GM12878 (cell line): ENCODE measurements around the gene RALGAPA2. TPM values are rescaled to one million over a fixed set of nuclear protein-coding genes. Genes with fewer than 3 reads are reported as not detected.

Source experiments
- ATAC-seq: fragments of 200-7000 bp; cut with Tn5 transposase; 3 replicates; pipeline ENCODE4 v1.9.1; 2020; ENCODE audit warnings: mild to moderate bottlenecking, moderate library complexity
- BruUV-seq: library from RNA; stranded (reverse); fragments of 400-500 nt; replicated peaks from 2 replicates; lab custom pipeline; 2021; lab: Mats Ljungman, UMichigan
- CTCF ChIA-PET: fragments of 300-600 bp; sonication (Branson Sonifier 250); formaldehyde crosslinking; extraction: SDS; loops from one replicate; lab custom pipeline; 2021; ENCODE audit warnings: inconsistent platforms; lab: Yijun Ruan, JAX
- POLR2A ChIA-PET: fragments of 350-600 bp; formaldehyde crosslinking; extraction: SDS; loops from one replicate; lab custom pipeline; 2021; ENCODE audit warnings: inconsistent platforms; lab: Charles Lee
- RAD21 ChIA-PET: fragments of 300-600 bp; sonication (Branson Sonifier 250); formaldehyde crosslinking; loops from one replicate; lab custom pipeline; 2023; ENCODE audit warnings: antibody characterized with exemption; ENCODE audit not compliant: unreplicated experiment; lab: Charles Lee
- SMC1A ChIA-PET: fragments of 300-600 bp; sonication (Branson Sonifier 250); formaldehyde crosslinking; loops from one replicate; lab custom pipeline; 2023; ENCODE audit not compliant: unreplicated experiment, uncharacterized antibody; lab: Charles Lee
- DNase-seq: peaks from one replicate; pipeline ENCODE4 v3.0.0-alpha.2; 2011; ENCODE audit warnings: low read depth, low spot score
- FAIRE-seq: peaks from 3 replicates; lab custom pipeline; 2011; peaks lifted over from hg19 to GRCh38; lab: Jason Lieb, UNC
- H2AFZ ChIP-seq: 2 replicates; pipeline ENCODE4 v1.6.0; 2011; ENCODE audit warnings: low read depth, low read length, control low read depth; ENCODE audit not compliant: control insufficient read depth
- H3K27ac ChIP-seq: 2 replicates; pipeline ENCODE4 v1.5.1; 2011; ENCODE audit warnings: control low read depth; ENCODE audit not compliant: control insufficient read depth, insufficient read depth
- H3K27me3 ChIP-seq, 2 experiments: replicated peaks in 1 of 2; 2 replicates each; pipeline versions ENCODE4 v1.6.0 to v1.6.1; 2011; ENCODE audit warnings: low read length in 1 of 2; ENCODE audit not compliant: control insufficient read depth in 2 of 2, insufficient read depth in 2 of 2
- H3K36me3 ChIP-seq, 2 experiments: 2 replicates each; pipeline ENCODE4 v1.5.1; 2011; ENCODE audit warnings: low read length in 1 of 2; ENCODE audit not compliant: control insufficient read depth in 2 of 2, insufficient read depth in 2 of 2
- H3K4me1 ChIP-seq: 2 replicates; pipeline ENCODE4 v1.6.1; 2011; ENCODE audit warnings: mild to moderate bottlenecking, low read length, moderate library complexity, mixed read lengths; ENCODE audit not compliant: control insufficient read depth, insufficient read depth
- H3K4me2 ChIP-seq: 2 replicates; pipeline ENCODE4 v1.6.0; 2011; ENCODE audit warnings: control low read depth; ENCODE audit not compliant: control insufficient read depth, insufficient read depth
- H3K4me3 ChIP-seq: fragments of 200-600 bp; sonication (generic); 2 replicates; pipeline ENCODE4 v1.5.1; 2016
- H3K79me2 ChIP-seq: 2 replicates; pipeline ENCODE4 v1.6.0; 2011; ENCODE audit warnings: low read length; ENCODE audit not compliant: control insufficient read depth, insufficient read depth
- H3K9ac ChIP-seq: 2 replicates; pipeline ENCODE4 v1.8.0; 2011; ENCODE audit warnings: low read length, control low read depth, mixed read lengths; ENCODE audit not compliant: control insufficient read depth, insufficient read depth
- H3K9me3 ChIP-seq: replicated peaks from 3 replicates; pipeline ENCODE4 v1.5.1; 2011; ENCODE audit warnings: mild to moderate bottlenecking, low read length; ENCODE audit not compliant: control insufficient read depth, insufficient read depth
- H4K20me1 ChIP-seq: 2 replicates; pipeline ENCODE4 v1.6.0; 2011; ENCODE audit not compliant: control insufficient read depth, insufficient read depth
- ATF3 ChIP-seq: IDR thresholded peaks from 2 replicates; pipeline ENCODE4 v1.6.1; 2011; ENCODE audit warnings: low read depth, mild to moderate bottlenecking, low read length, moderate library complexity, borderline replicate concordance; ENCODE audit errors: extremely low read depth
- ELK1 ChIP-seq: IDR thresholded peaks from 2 replicates; pipeline ENCODE4 v1.6.1; 2012; ENCODE audit warnings: low read depth, low read length, improper control_type of control experiment
- ETV6 ChIP-seq, 2 experiments: fragments of 450-650 bp in 1 of 2; IDR thresholded peaks in 1 of 2; conservative IDR thresholded peaks in 1 of 2; 2 replicates each; pipeline ENCODE4 v1.6.1; 2014; ENCODE audit warnings: antibody characterized with exemption in 1 of 2, borderline replicate concordance in 1 of 2, low read depth in 1 of 2, mild to moderate bottlenecking in 1 of 2, moderate library complexity in 1 of 2
- GATAD2B ChIP-seq: fragments of 450-650 bp; conservative IDR thresholded peaks from 2 replicates; pipeline ENCODE4 v1.6.1; 2017; ENCODE audit warnings: low read depth, mild to moderate bottlenecking, moderate library complexity
- HCFC1 ChIP-seq: fragments of 150-350 bp; IDR thresholded peaks from 2 replicates; pipeline ENCODE4 v1.6.1; 2014; ENCODE audit warnings: low read length
- NBN ChIP-seq: fragments of 450-650 bp; IDR thresholded peaks from 2 replicates; pipeline ENCODE4 v1.6.1; 2016
- NR2C1 ChIP-seq: fragments of 450-650 bp; IDR thresholded peaks from 2 replicates; pipeline ENCODE4 v1.6.1; 2017; ENCODE audit warnings: antibody characterized with exemption, mild to moderate bottlenecking, moderate library complexity
- WRNIP1 ChIP-seq: IDR thresholded peaks from 2 replicates; pipeline ENCODE4 v1.6.1; 2011; ENCODE audit warnings: low read depth, low read length, improper control_type of control experiment, borderline replicate concordance
- ZNF217 ChIP-seq: fragments of 450-650 bp; IDR thresholded peaks from 2 replicates; pipeline ENCODE4 v1.6.1; 2017; ENCODE audit warnings: antibody characterized with exemption, mild to moderate bottlenecking
- WGBS: methylation state at CpG from one replicate; pipeline ENCODE4 v1.1.6; 2016; ENCODE audit warnings: low lambda C conversion rate; ENCODE audit not compliant: insufficient replicate concordance, insufficient coverage; ENCODE audit errors: missing lambda C conversion rate; 5-methylcytosine and 5-hydroxymethylcytosine counted together
- in situ Hi-C: fragments of 300-500 bp; cut with MboI; formaldehyde crosslinking; loops from 9 replicates; pipeline ENCODE4 v1.14.3; 2018; ENCODE audit warnings: mixed read lengths
- intact Hi-C: fragments of 100-400 bp; cut with micrococcal nuclease; formaldehyde crosslinking; loops from one replicate; pipeline ENCODE4 v1.14.2; 2022; ENCODE audit not compliant: unreplicated experiment
- polyA plus RNA-seq, 11 experiments: library from polyadenylated mRNA; depleted of rRNA in 4 of 11; unstranded in 6 of 11; stranded (reverse) in 5 of 11; fragments of >200 nt; fragmentation: Nextera tagmentation in 4 of 11; fragmentation: Illumina TruSeq in 1 of 11; extraction: Ambion mirVana in 4 of 11; extraction: Trizol in 1 of 11; gene quantifications; 1 replicate in 1 of 11; 2 replicates in 10 of 11; pipeline versions ENCODE4 v1.2.1 to v1.2.3, GENCODE V29; 2011 to 2016; ENCODE audit warnings: inconsistent platforms in 2 of 11, missing spikeins in 2 of 11, low read depth in 1 of 11
- total RNA-seq, 4 experiments: library from RNA; depleted of rRNA in 3 of 4; stranded (reverse); fragments of >200 nt in 3 of 4; fragmentation: Illumina TruSeq in 1 of 4; extraction: Trizol in 1 of 4; gene quantifications; 2 replicates each; pipeline versions ENCODE4 v1.2.1 to v1.2.3, GENCODE V29; 2013 to 2021

The RALGAPA2 gene
- total and polyA plus RNA-seq, 10 of the 15 experiments (the other 5 are each of a cell fraction or from before 2014, with no cell fraction given), result 2.9 to 29.4 (median 19.6) TPM

- ChIA-PET RAD21 (no interaction called here), POLR2A (interaction anchor here (0.6 kb wide), 1 partner anchor 801 kb away, joined by 3 read pairs; no protein-coding TSS in a partner anchor), CTCF (interaction anchor here (1.1 to 2.3 kb wide), 3 partner anchors 15 to 64 kb away, joined by 6 read pairs; no protein-coding TSS in a partner anchor)
- no peak overlapping the region for H3K27ac ChIP-seq
- ATAC-seq, result no peak
- 0% methylated on average over 1 of the region's 1 CpG for WGBS
- intact Hi-C loops (no loop called here), in situ Hi-C loops (no loop called here)
- H3K27me3 ChIP-seq, result no peaks in the 10 kb centered on the region; a peak in 1 of 4 replicates
- no peak for DNase-seq
- no TSS peak for BruUV-seq
- H3K4me3 ChIP-seq, result no peak overlapping the region
- H3K9ac ChIP-seq, result no peak overlapping the region
- H4K20me1 ChIP-seq, result no peaks in the 10 kb centered on the region
- TF ChIP-seq ZNF217 (no peak), GATAD2B (no peak), ETV6 (conservative IDR thresholded peaks at IDR 0.05 in 1 of 2, IDR thresholded peaks at IDR 0.05 in 1 of 2; ENCODE audit: borderline replicate concordance in 1 of 2, low read depth in 1 of 2) (no peak), ELK1 (no peak), NR2C1 (no peak)
- TF ChIP-seq, all 136 proteins: peak for 0
- Histone ChIP-seq H3K9me3 (no peaks in the 10 kb centered on the region), H3K4me1 (no peaks in the 10 kb centered on the region), H3K79me2 (no peaks in the 10 kb centered on the region), H3K36me3 (no peaks in the 10 kb centered on the region), H2AFZ (no peak overlapping the region), H3K4me2 (no peak overlapping the region)
- no peak for FAIRE-seq
- SMC1A ChIA-PET, result interaction anchor here (1.2 to 2.2 kb wide), 2 partner anchors 8 to 11 kb away, joined by 4 to 6 read pairs; no protein-coding TSS in a partner anchor
Observed at GRCh38 chr20:20761301-20761700, 48.9 kb upstream of the RALGAPA2 start.

GRCh38 chr20:20759132-20759531 is 46.7 kb upstream of the RALGAPA2 start:
- SMC1A ChIA-PET, result interaction anchor here (2.2 kb wide), 1 partner anchor 10 kb away, joined by 6 read pairs; no protein-coding TSS in a partner anchor
- TF ChIP-seq WRNIP1 (no peak), ATF3 (no peak), HCFC1 (no peak), ELK1 (no peak), NBN (no peak)

More at GRCh38 chr20:20759132-20759531, 46.7 kb upstream of the RALGAPA2 start:
- H3K36me3 ChIP-seq, result no peaks in the 10 kb centered on the region
- CTCF ChIA-PET, result interaction anchor here (2.3 kb wide), 1 partner anchor 66 kb away, joined by 6 read pairs; no protein-coding TSS in a partner anchor
- in situ Hi-C loops (no loop called here), intact Hi-C loops (no loop called here)
- no peaks in the 10 kb centered on the region; the same call in 1 of the 2 replicates for H3K4me1 ChIP-seq
- DNase-seq, result no peak
- POLR2A ChIA-PET, result no interaction called here
- BruUV-seq, result no TSS peak
- RAD21 ChIA-PET, result no interaction called here
- H3K9me3 ChIP-seq, result no peaks in the 10 kb centered on the region
- WGBS, result 21% methylated on average over 6 of the region's 6 CpGs
- ATAC-seq, result no peak
- no peaks in the 10 kb centered on the region; a peak in 1 of 4 replicates for H3K27me3 ChIP-seq
- no peak overlapping the region for H3K9ac ChIP-seq
- no peak overlapping the region for H2AFZ ChIP-seq
- no peak overlapping the region for H3K4me3 ChIP-seq
- no peak overlapping the region for H3K4me2 ChIP-seq
- no peaks in the 10 kb centered on the region for H4K20me1 ChIP-seq
- no peak overlapping the region for H3K27ac ChIP-seq
- FAIRE-seq, result no peak
- H3K79me2 ChIP-seq, result no peaks in the 10 kb centered on the region
